Measurements from ENCODE around the gene DCXR.

GRCh38 chr17:82007495-82008257 lies 29.8 kb downstream of the DCXR start:
- TF ChIP-seq ZNF223 (tag by site-specific recombination; IDR thresholded peaks at IDR 0.05) (no peak), ZNF121 (tag by site-specific recombination; IDR thresholded peaks at IDR 0.05) (no peak), ZNF398 (tag by site-specific recombination; IDR thresholded peaks at IDR 0.05) (no peak), CTCF (tag by site-specific recombination; IDR thresholded peaks at IDR 0.05) (no peak), ZNF776 (tag by site-specific recombination; IDR thresholded peaks at IDR 0.05; ENCODE audit: borderline replicate concordance) (no peak), ZNF24 (tag by site-specific recombination; IDR thresholded peaks at IDR 0.05) (no peak), SCRT2 (tag by site-specific recombination; IDR thresholded peaks at IDR 0.05) (no peak), SCRT1 (tag by site-specific recombination; IDR thresholded peaks at IDR 0.05; ENCODE audit: borderline replicate concordance) (no peak), ZNF23 (tag by site-specific recombination; IDR thresholded peaks at IDR 0.05; ENCODE audit: borderline replicate concordance) (no peak)
